ENCODE data around the gene KCNIP1.

Gene KCNIP1

DNA sequence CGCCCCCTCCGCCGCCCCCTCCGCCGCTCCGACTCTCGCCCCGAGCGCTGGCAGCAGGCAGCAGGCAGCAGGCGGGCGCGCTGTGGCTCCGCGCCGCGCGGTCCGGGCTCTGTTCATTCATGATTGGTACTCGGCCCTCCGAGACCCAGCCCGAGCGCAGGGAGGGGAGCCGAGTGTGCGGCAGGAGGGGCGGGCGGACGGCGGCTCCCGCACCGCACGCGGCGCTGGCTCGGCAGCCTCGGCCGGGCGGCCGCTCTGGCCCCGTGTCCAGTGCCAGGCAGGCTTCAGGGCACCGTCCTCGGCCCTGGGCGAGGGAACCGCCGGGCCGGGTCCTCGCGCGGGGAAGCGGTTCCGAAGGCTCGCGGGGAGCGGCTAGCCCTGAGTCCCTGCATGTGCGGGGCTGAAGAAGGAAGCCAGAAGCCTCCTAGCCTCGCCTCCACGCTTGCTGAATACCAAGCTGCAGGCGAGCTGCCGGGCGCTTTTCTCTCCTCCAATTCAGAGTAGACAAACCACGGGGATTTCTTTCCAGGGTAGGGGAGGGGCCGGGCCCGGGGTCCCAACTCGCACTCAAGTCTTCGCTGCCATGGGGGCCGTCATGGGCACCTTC is at the start of gene KCNIP1:
KCNIP1 (plus strand) TSS at position 31 of the 607 bp plus-strand sequence.
- no peaks in the 10 kb centered on the region for H3K79me2 ChIP-seq (ENCODE audit: insufficient read depth, low read length)
- H4K20me1 ChIP-seq (ENCODE audit: insufficient read depth, low read length), result no peaks in the 10 kb centered on the region
- TF ChIP-seq, protein P1, sequence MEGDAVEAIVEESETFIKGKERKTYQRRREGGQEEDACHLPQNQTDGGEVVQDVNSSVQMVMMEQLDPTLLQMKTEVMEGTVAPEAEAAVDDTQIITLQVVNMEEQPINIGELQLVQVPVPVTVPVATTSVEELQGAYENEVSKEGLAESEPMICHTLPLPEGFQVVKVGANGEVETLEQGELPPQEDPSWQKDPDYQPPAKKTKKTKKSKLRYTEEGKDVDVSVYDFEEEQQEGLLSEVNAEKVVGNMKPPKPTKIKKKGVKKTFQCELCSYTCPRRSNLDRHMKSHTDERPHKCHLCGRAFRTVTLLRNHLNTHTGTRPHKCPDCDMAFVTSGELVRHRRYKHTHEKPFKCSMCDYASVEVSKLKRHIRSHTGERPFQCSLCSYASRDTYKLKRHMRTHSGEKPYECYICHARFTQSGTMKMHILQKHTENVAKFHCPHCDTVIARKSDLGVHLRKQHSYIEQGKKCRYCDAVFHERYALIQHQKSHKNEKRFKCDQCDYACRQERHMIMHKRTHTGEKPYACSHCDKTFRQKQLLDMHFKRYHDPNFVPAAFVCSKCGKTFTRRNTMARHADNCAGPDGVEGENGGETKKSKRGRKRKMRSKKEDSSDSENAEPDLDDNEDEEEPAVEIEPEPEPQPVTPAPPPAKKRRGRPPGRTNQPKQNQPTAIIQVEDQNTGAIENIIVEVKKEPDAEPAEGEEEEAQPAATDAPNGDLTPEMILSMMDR (IDR thresholded peaks at IDR 0.05; ENCODE audit: low read length), result no peak
- TF ChIP-seq EZH2 (IDR thresholded peaks at IDR 0.05; ENCODE audit: borderline replicate concordance, low read length), result no peak
- no peak within 1 kb of the TSS for H3K9ac ChIP-seq (ENCODE audit: low read length)
- H3K36me3 ChIP-seq (ENCODE audit: insufficient read depth, low read length), result no peaks in the 10 kb centered on the region
- no peaks in the 10 kb centered on the region for H3K9me3 ChIP-seq (ENCODE audit: low read length)
- H3K27me3 ChIP-seq (ENCODE audit: insufficient read depth, low read length), result 0 out of 2 replicates have a peak, but pooled peaks cover 3% of the 10 kb centered on the region
- H2AFZ ChIP-seq (ENCODE audit: low read length), result no peak within 1 kb of the TSS
- H3K27ac ChIP-seq (ENCODE audit: low read depth, low read length, poor library complexity, severe bottlenecking), result no peak within 1 kb of the TSS
- H3F3A ChIP-seq (ENCODE audit: insufficient read depth, low read length), result no peaks in the 10 kb centered on the region
- no peak within 1 kb of the TSS for H3K4me2 ChIP-seq (ENCODE audit: low read length)
- no peaks in the 10 kb centered on the region for H3K9me2 ChIP-seq (ENCODE audit: low read depth, low read length)
- H3K4me3 ChIP-seq (ENCODE audit: low read depth, low read length, poor library complexity, severe bottlenecking), result no peak within 1 kb of the TSS
- H3K4me1 ChIP-seq (ENCODE audit: insufficient read depth, low read length, severe bottlenecking), result no peaks in the 10 kb centered on the region

DNA sequence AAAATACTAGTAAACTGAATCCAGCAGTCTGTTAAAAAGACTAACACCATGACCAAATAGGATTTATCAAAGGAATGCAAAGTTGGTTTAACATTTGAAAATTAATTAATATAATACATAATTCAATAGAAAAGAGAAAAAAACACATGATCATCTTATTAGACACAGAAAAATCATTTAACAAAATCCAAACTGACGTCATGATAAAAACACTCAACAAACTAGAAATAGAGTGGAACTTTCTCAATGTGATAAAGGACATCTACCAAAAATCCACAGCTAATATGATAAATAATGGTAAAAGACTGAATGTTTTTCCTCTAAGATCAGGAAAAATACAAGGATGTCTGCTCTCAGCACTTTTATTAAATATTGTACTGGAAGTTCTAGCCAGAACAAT is 40.4 kb upstream of the KCNIP1 start:
- Histone ChIP-seq H3K4me2 (ENCODE audit: low read length) (no peak overlapping the region), H3K9me2 (ENCODE audit: low read depth, low read length) (no peaks in the 10 kb centered on the region), H2AFZ (ENCODE audit: low read length) (no peak overlapping the region), H3K36me3 (ENCODE audit: insufficient read depth, low read length) (no peaks in the 10 kb centered on the region), H3K27ac (ENCODE audit: low read depth, low read length, poor library complexity, severe bottlenecking) (no peak overlapping the region), H3K79me2 (ENCODE audit: insufficient read depth, low read length) (no peaks in the 10 kb centered on the region), H3K4me3 (ENCODE audit: low read depth, low read length, poor library complexity, severe bottlenecking) (no peak overlapping the region), H4K20me1 (ENCODE audit: insufficient read depth, low read length) (no peaks in the 10 kb centered on the region), H3K9me3 (ENCODE audit: low read length) (no peaks in the 10 kb centered on the region), H3F3A (ENCODE audit: insufficient read depth, low read length) (no peaks in the 10 kb centered on the region), H3K4me1 (ENCODE audit: insufficient read depth, low read length, severe bottlenecking) (no peaks in the 10 kb centered on the region), H3K27me3 (ENCODE audit: insufficient read depth, low read length) (no peaks in the 10 kb centered on the region), H3K9ac (ENCODE audit: low read length) (no peak overlapping the region)
- no peak for TF ChIP-seq EZH2 (IDR thresholded peaks at IDR 0.05; ENCODE audit: borderline replicate concordance, low read length)

DNA sequence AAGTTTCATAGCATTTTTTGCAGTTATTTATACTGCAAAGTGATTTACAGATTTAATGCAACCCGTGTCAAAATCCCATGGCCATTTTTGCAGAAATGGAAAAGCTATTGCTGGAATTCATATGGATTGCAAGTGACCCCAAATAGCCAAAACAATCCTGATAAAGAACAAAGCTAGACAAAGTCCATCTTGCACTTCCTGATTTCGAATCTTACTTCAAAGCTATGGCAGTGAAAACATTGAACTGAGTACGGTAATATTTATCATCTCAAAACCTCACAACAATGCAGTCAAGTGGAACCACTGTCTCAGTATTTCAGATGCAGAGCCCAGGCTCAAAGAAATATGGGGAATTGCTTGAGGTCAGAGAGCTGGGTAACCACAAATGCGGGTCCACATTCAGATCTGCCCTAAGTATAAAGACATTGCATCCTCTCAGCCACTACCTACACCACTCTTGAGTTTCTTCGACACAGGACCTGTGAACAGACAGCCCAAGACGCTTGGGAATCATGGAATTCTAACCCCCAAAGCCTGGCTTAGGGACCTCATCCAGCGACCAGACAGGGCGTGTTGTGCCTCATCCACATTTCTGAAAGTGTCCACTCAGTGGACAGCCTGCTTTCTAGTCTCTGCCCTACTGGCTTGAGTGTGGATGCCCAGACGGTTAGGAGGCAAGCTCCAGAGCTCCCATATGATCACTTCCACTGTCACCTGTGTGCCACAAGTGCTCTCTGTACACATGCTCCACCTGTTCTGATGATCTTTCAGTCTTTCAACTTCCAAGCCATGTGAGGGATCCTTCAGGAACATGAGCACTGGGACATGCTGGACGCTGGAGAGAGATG is 39.3 kb upstream of the KCNIP1 start:
- H2AFZ ChIP-seq (ENCODE audit: low read length), result no peak overlapping the region
- H3K9me2 ChIP-seq (ENCODE audit: low read depth, low read length), result no peaks in the 10 kb centered on the region
- no peak overlapping the region for H3K27ac ChIP-seq (ENCODE audit: low read depth, low read length, poor library complexity, severe bottlenecking)
- H4K20me1 ChIP-seq (ENCODE audit: insufficient read depth, low read length), result no peaks in the 10 kb centered on the region
- H3K4me1 ChIP-seq (ENCODE audit: insufficient read depth, low read length, severe bottlenecking), result no peaks in the 10 kb centered on the region
- no peak overlapping the region for H3K4me3 ChIP-seq (ENCODE audit: low read depth, low read length, poor library complexity, severe bottlenecking)
- H3F3A ChIP-seq (ENCODE audit: insufficient read depth, low read length), result no peaks in the 10 kb centered on the region
- no peak overlapping the region for H3K4me2 ChIP-seq (ENCODE audit: low read length)
- H3K27me3 ChIP-seq (ENCODE audit: insufficient read depth, low read length), result no peaks in the 10 kb centered on the region
- H3K36me3 ChIP-seq (ENCODE audit: insufficient read depth, low read length), result no peaks in the 10 kb centered on the region
- H3K9ac ChIP-seq (ENCODE audit: low read length), result no peak overlapping the region
- no peaks in the 10 kb centered on the region for H3K9me3 ChIP-seq (ENCODE audit: low read length)
- H3K79me2 ChIP-seq (ENCODE audit: insufficient read depth, low read length), result no peaks in the 10 kb centered on the region
- no peak for TF ChIP-seq EZH2 (IDR thresholded peaks at IDR 0.05; ENCODE audit: borderline replicate concordance, low read length)
- TF ChIP-seq, protein P1 (IDR thresholded peaks at IDR 0.05; ENCODE audit: low read length), result no peak
